ENCODE data around the gene RGS2. TPM values are rescaled to one million over a fixed set of nuclear protein-coding genes. Genes with fewer than 3 reads are reported as not detected.

RGS2 gene
- total RNA-seq, 1 donor from 2014 or later, result 14.4 TPM

GRCh38 chr1:192805832-192806323 is 3.0 kb upstream of the RGS2 start:
- H3K4me2 ChIP-seq, result no peak overlapping the region
- peaks cover 4% of the 10 kb centered on the region for H3K27me3 Mint-ChIP-seq (ENCODE audit: insufficient read depth, low read depth)
- no peaks in the 10 kb centered on the region for H3K79me2 ChIP-seq (ENCODE audit: low read depth)
- no peak overlapping the region for H3K4me3 Mint-ChIP-seq
- peaks cover 13% of the 10 kb centered on the region for H4K20me1 ChIP-seq (ENCODE audit: low read depth)
- H3K4me3 ChIP-seq, result no peak overlapping the region
- peak; percentile 36 for DNase-seq (ENCODE audit: low spot score)
- H3K4me1 Mint-ChIP-seq, result peaks cover 26% of the 10 kb centered on the region
- peak; percentile 66 for TF ChIP-seq CTCF (IDR thresholded peaks at IDR 0.05)
- TF ChIP-seq EZH2 (IDR thresholded peaks at IDR 0.05), result no peak
- H3K27ac Mint-ChIP-seq, result no peak overlapping the region
- H2AFZ ChIP-seq (replicated peaks), result no peak overlapping the region
- peaks cover 1% of the 10 kb centered on the region for H3K36me3 Mint-ChIP-seq
- peaks cover 32% of the 10 kb centered on the region for H3K27me3 ChIP-seq
- H3K9me3 Mint-ChIP-seq, result no peaks in the 10 kb centered on the region
- H3K36me3 ChIP-seq, result no peaks in the 10 kb centered on the region
- peaks cover 18% of the 10 kb centered on the region for H3F3A ChIP-seq (ENCODE audit: low read depth)
- H3K9ac ChIP-seq, result no peak overlapping the region
- H3K4me1 ChIP-seq, result peaks cover 13% of the 10 kb centered on the region
- no peak overlapping the region for H3K27ac ChIP-seq
- no peaks in the 10 kb centered on the region for H3K9me3 ChIP-seq (ENCODE audit: low read depth)

GRCh38 chr1:192807211-192808162 is 1.4 kb upstream of the RGS2 start:
- DNase-seq (ENCODE audit: low spot score), result no peak
- H3K27me3 ChIP-seq, result peaks cover 41% of the 10 kb centered on the region
- no peaks in the 10 kb centered on the region for H3K79me2 ChIP-seq (ENCODE audit: low read depth)
- no peak for TF ChIP-seq EZH2 (IDR thresholded peaks at IDR 0.05)
- TF ChIP-seq EZH2phosphoT487 (IDR thresholded peaks at IDR 0.05), result no peak
- TF ChIP-seq CTCF (IDR thresholded peaks at IDR 0.05), result peak; percentile 4
- Mint-ChIP-seq H3K27ac (no peak overlapping the region), H3K4me1 (peaks cover 28% of the 10 kb centered on the region), H3K9me3 (no peaks in the 10 kb centered on the region), H3K27me3 (ENCODE audit: insufficient read depth, low read depth) (peaks cover 5% of the 10 kb centered on the region), H3K36me3 (peaks cover 8% of the 10 kb centered on the region), H3K4me3 (peak overlapping the region; percentile 99)
- peaks cover 13% of the 10 kb centered on the region for H4K20me1 ChIP-seq (ENCODE audit: low read depth)
- H3F3A ChIP-seq (ENCODE audit: low read depth), result peaks cover 18% of the 10 kb centered on the region
- no peaks in the 10 kb centered on the region for H3K9me3 ChIP-seq (ENCODE audit: low read depth)
- H3K4me2 ChIP-seq, result peak overlapping the region; percentile 94
- no peak overlapping the region for H3K27ac ChIP-seq
- H2AFZ ChIP-seq (replicated peaks), result peak overlapping the region; percentile 99
- H3K4me1 ChIP-seq, result peaks cover 13% of the 10 kb centered on the region
- H3K9ac ChIP-seq, result no peak overlapping the region
- H3K36me3 ChIP-seq, result no peaks in the 10 kb centered on the region
- H3K4me3 ChIP-seq, result peak overlapping the region; percentile 86

- Mint-ChIP-seq H3K9me3 (no peaks in the 10 kb centered on the region), H3K4me3 (peak overlapping the region; percentile 99), H3K27me3 (ENCODE audit: insufficient read depth, low read depth) (peaks cover 5% of the 10 kb centered on the region), H3K27ac (peak overlapping the region; percentile 89), H3K36me3 (peaks cover 8% of the 10 kb centered on the region), H3K4me1 (peaks cover 28% of the 10 kb centered on the region)
- no peak for TF ChIP-seq EZH2phosphoT487 (IDR thresholded peaks at IDR 0.05)
- TF ChIP-seq EZH2 (IDR thresholded peaks at IDR 0.05), result no peak
- TF ChIP-seq CTCF (IDR thresholded peaks at IDR 0.05), result no peak
- Histone ChIP-seq H3K36me3 (no peaks in the 10 kb centered on the region), H3K79me2 (ENCODE audit: low read depth) (no peaks in the 10 kb centered on the region), H3K4me1 (peaks cover 13% of the 10 kb centered on the region), H3K27me3 (peaks cover 41% of the 10 kb centered on the region), H3F3A (ENCODE audit: low read depth) (peaks cover 18% of the 10 kb centered on the region), H3K9me3 (ENCODE audit: low read depth) (no peaks in the 10 kb centered on the region), H3K4me3 (peak overlapping the region; percentile 86), H3K9ac (no peak overlapping the region), H4K20me1 (ENCODE audit: low read depth) (peaks cover 13% of the 10 kb centered on the region), H3K4me2 (peak overlapping the region; percentile 94), H2AFZ (replicated peaks) (peak overlapping the region; percentile 99), H3K27ac (no peak overlapping the region)
- DNase-seq (ENCODE audit: low spot score), result peak; percentile 18
Measured at GRCh38 chr1:192808163-192808517, 699 bp upstream of the RGS2 start.
